ENCODE measurements around the gene PDIA6. TPM values are rescaled to one million over a fixed set of nuclear protein-coding genes. Genes with fewer than 3 reads are reported as not detected.

Gene PDIA6
- total RNA-seq, 4 donors from 2014 or later: 81.3 to 138 (median 90.3) TPM

GRCh38 chr2:10759151-10759714 lies 53.4 kb downstream of the PDIA6 start:
- no peak for ATAC-seq
- 79 to 85% methylated on average over 2 to 5 of the region's 11 CpGs for WGBS, 2 donors (ENCODE audit: low coverage in 1 of 2)
- Histone ChIP-seq H3K36me3 (no peaks in the 10 kb centered on the region), H3K27me3 (peaks cover 21% of the 10 kb centered on the region), H3K4me1 (no peaks in the 10 kb centered on the region), H3K9me3 (no peaks in the 10 kb centered on the region), H3K4me3 (no peak overlapping the region), H3K27ac (no peak overlapping the region)
- TF ChIP-seq POLR2AphosphoS5 (IDR thresholded peaks at IDR 0.05): no peak

GRCh38 chr2:10757814-10758286 lies 54.7 kb downstream of the PDIA6 start:
- WGBS, 2 donors (ENCODE audit: low coverage in 1 of 2): 82 to 90% methylated on average over 4 to 5 of the region's 6 CpGs
- H3K9me3 ChIP-seq: no peaks in the 10 kb centered on the region
- ATAC-seq: no peak
- peaks cover 11% of the 10 kb centered on the region for H3K27me3 ChIP-seq
- no peak overlapping the region for H3K27ac ChIP-seq
- TF ChIP-seq, protein P1, sequence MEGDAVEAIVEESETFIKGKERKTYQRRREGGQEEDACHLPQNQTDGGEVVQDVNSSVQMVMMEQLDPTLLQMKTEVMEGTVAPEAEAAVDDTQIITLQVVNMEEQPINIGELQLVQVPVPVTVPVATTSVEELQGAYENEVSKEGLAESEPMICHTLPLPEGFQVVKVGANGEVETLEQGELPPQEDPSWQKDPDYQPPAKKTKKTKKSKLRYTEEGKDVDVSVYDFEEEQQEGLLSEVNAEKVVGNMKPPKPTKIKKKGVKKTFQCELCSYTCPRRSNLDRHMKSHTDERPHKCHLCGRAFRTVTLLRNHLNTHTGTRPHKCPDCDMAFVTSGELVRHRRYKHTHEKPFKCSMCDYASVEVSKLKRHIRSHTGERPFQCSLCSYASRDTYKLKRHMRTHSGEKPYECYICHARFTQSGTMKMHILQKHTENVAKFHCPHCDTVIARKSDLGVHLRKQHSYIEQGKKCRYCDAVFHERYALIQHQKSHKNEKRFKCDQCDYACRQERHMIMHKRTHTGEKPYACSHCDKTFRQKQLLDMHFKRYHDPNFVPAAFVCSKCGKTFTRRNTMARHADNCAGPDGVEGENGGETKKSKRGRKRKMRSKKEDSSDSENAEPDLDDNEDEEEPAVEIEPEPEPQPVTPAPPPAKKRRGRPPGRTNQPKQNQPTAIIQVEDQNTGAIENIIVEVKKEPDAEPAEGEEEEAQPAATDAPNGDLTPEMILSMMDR (IDR thresholded peaks at IDR 0.05): no peak
- no peak for TF ChIP-seq POLR2AphosphoS5 (IDR thresholded peaks at IDR 0.05)
- TF ChIP-seq EP300 (IDR thresholded peaks at IDR 0.05): no peak
- TF ChIP-seq POLR2A (IDR thresholded peaks at IDR 0.05): no peak
- H3K36me3 ChIP-seq: no peaks in the 10 kb centered on the region
- no peaks in the 10 kb centered on the region for H3K4me1 ChIP-seq
- no peak overlapping the region for H3K4me3 ChIP-seq

GRCh38 chr2:10755621-10756020 lies 57.0 kb downstream of the PDIA6 start:
- no peak overlapping the region for H3K4me3 ChIP-seq
- 30 to 49% methylated on average over 2 to 4 of the region's 7 CpGs for WGBS, 2 donors (ENCODE audit: low coverage in 1 of 2)
- no peak for ATAC-seq
- peaks cover 7% of the 10 kb centered on the region for H3K27me3 ChIP-seq
- H3K9me3 ChIP-seq: no peaks in the 10 kb centered on the region
- TF ChIP-seq, protein P1 (IDR thresholded peaks at IDR 0.05): no peak
- TF ChIP-seq POLR2AphosphoS5 (IDR thresholded peaks at IDR 0.05) (no peak), POLR2A (IDR thresholded peaks at IDR 0.05) (no peak), EP300 (IDR thresholded peaks at IDR 0.05) (no peak)
- no peak overlapping the region for H3K27ac ChIP-seq
- H3K36me3 ChIP-seq: no peaks in the 10 kb centered on the region
- H3K4me1 ChIP-seq: no peaks in the 10 kb centered on the region

GRCh38 chr2:10753876-10754275 lies 58.7 kb downstream of the PDIA6 start:
- Histone ChIP-seq H3K9me3 (no peaks in the 10 kb centered on the region), H3K4me1 (no peaks in the 10 kb centered on the region), H3K4me3 (no peak overlapping the region), H3K27ac (no peak overlapping the region), H3K36me3 (no peaks in the 10 kb centered on the region), H3K27me3 (peaks cover 7% of the 10 kb centered on the region)
- ATAC-seq: no peak
- TF ChIP-seq, protein P1 (IDR thresholded peaks at IDR 0.05): no peak
- TF ChIP-seq POLR2AphosphoS5 (IDR thresholded peaks at IDR 0.05): no peak
- TF ChIP-seq EP300 (IDR thresholded peaks at IDR 0.05): no peak
- TF ChIP-seq POLR2A (IDR thresholded peaks at IDR 0.05): no peak
- 80 to 97% methylated on average over 1 to 4 of the region's 8 CpGs for WGBS, 2 donors (ENCODE audit: low coverage in 1 of 2)

DNA sequence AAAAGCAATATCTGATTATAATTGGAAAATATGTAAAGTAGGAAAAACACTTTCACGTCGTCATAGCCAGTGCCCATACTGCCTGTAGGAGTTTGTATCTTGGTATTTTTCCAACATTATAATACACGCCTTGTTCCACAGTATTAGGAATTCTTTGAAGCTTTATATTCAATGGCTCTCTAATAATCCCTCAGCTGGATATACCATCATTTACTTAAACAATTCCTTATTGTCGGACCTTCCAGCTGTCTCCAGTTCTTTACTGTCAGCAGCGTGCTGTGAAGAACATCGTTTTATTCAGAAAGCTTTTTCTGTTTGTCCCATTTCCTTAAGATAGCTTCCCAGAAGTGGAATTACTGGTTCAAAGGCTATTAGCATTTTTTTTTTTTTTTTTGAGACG lies 59.4 kb downstream of the PDIA6 start:
- no peak for TF ChIP-seq POLR2A (IDR thresholded peaks at IDR 0.05)
- no peak for TF ChIP-seq EP300 (IDR thresholded peaks at IDR 0.05)
- TF ChIP-seq, protein P1 (IDR thresholded peaks at IDR 0.05): no peak
- no peak for TF ChIP-seq POLR2AphosphoS5 (IDR thresholded peaks at IDR 0.05)
- Histone ChIP-seq H3K36me3 (no peaks in the 10 kb centered on the region), H3K27me3 (peaks cover 7% of the 10 kb centered on the region), H3K27ac (no peak overlapping the region), H3K4me1 (no peaks in the 10 kb centered on the region), H3K9me3 (no peaks in the 10 kb centered on the region), H3K4me3 (no peak overlapping the region)
- no peak for ATAC-seq
- WGBS, 2 donors (ENCODE audit: low coverage in 1 of 2): 42 to 48% methylated on average over 7 of the region's 7 CpGs
